ENCODE results near the gene AP4B1. TPM values are rescaled to one million over a fixed set of nuclear protein-coding genes. Genes with fewer than 3 reads are reported as not detected.

Gene AP4B1
- total RNA-seq, 1 experiment from 2014 or later, result 14.2 TPM

DNA sequence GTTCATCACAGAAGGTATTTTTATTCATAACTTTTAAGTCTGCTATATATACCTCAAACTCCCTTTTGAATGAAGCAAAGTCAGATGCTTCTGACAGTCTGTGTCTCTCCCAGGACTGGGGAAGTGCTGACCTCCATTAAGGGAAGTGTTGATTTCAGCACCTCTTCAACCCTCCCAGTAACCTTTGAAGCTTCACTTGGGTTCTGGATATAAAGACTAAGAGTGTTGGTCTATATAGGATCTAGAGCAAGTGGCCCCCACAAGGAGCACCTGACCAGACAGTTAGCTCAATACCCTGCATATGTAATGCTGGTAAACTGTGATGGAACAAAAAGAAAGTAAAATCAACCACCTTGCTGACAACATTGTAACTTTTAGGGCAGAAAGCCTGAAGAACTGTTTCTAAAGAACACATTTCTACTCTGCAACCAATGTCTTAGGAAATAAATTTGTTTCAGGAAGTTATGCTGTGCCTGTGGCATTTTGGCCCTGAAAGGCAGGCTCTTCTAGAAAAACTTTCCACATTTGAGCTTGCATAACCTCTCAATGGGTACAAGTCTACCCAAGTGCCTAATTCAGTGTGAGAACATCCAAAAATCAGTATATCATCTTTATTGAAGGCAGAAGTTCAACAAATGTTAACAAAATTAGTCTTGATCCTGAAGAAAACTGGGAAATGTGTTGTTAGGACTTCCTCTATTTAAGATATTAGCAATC is 32.2 kb downstream of the AP4B1 start:
- ATAC-seq (no peak), DNase-seq (ENCODE audit: low spot score) (no peak)
- no peak overlapping the region for H3K27ac Mint-ChIP-seq
- no peaks in the 10 kb centered on the region for H3K36me3 Mint-ChIP-seq
- H3K4me1 Mint-ChIP-seq, result 0 out of 2 replicates have a peak, but pooled peaks cover 2% of the 10 kb centered on the region
- no peaks in the 10 kb centered on the region for H3K27me3 Mint-ChIP-seq (ENCODE audit: low read depth)
- POLR2A ChIA-PET, result no interaction called here
- TF ChIP-seq ELF4 (CRISPR knock-in tag; IDR thresholded peaks at IDR 0.05; ENCODE audit: low read depth) (no peak), ZNF423 (CRISPR knock-in tag; IDR thresholded peaks at IDR 0.05) (no peak), GRHL2 (CRISPR knock-in tag; IDR thresholded peaks at IDR 0.05; ENCODE audit: insufficient replicate concordance, severe bottlenecking) (no peak), ZNF416 (CRISPR knock-in tag; IDR thresholded peaks at IDR 0.05) (no peak), MXD4 (CRISPR knock-in tag; IDR thresholded peaks at IDR 0.05; ENCODE audit: borderline replicate concordance) (no peak), ZNF138 (CRISPR knock-in tag; conservative IDR thresholded peaks at IDR 0.05) (no peak), SMAD3 (CRISPR knock-in tag; IDR thresholded peaks at IDR 0.05; ENCODE audit: borderline replicate concordance) (no peak), JAZF1 (CRISPR knock-in tag; IDR thresholded peaks at IDR 0.05) (no peak), MYBL2 (CRISPR knock-in tag; IDR thresholded peaks at IDR 0.05) (no peak), CREM (CRISPR knock-in tag; IDR thresholded peaks at IDR 0.05) (no peak), USF1 (CRISPR knock-in tag; IDR thresholded peaks at IDR 0.05) (no peak), NR2C2 (CRISPR knock-in tag; IDR thresholded peaks at IDR 0.05) (no peak), HMGA2 (CRISPR knock-in tag; IDR thresholded peaks at IDR 0.05) (no peak), SP1 (CRISPR knock-in tag; conservative IDR thresholded peaks at IDR 0.05) (no peak), E2F5 (CRISPR knock-in tag; IDR thresholded peaks at IDR 0.05) (no peak)
- TF ChIP-seq, protein P1, sequence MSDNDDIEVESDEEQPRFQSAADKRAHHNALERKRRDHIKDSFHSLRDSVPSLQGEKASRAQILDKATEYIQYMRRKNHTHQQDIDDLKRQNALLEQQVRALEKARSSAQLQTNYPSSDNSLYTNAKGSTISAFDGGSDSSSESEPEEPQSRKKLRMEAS (CRISPR knock-in tag; IDR thresholded peaks at IDR 0.05), result no peak
- TF ChIP-seq, protein P2, sequence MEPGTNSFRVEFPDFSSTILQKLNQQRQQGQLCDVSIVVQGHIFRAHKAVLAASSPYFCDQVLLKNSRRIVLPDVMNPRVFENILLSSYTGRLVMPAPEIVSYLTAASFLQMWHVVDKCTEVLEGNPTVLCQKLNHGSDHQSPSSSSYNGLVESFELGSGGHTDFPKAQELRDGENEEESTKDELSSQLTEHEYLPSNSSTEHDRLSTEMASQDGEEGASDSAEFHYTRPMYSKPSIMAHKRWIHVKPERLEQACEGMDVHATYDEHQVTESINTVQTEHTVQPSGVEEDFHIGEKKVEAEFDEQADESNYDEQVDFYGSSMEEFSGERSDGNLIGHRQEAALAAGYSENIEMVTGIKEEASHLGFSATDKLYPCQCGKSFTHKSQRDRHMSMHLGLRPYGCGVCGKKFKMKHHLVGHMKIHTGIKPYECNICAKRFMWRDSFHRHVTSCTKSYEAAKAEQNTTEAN (CRISPR knock-in tag; IDR thresholded peaks at IDR 0.05), result no peak
- TF ChIP-seq, protein P3, sequence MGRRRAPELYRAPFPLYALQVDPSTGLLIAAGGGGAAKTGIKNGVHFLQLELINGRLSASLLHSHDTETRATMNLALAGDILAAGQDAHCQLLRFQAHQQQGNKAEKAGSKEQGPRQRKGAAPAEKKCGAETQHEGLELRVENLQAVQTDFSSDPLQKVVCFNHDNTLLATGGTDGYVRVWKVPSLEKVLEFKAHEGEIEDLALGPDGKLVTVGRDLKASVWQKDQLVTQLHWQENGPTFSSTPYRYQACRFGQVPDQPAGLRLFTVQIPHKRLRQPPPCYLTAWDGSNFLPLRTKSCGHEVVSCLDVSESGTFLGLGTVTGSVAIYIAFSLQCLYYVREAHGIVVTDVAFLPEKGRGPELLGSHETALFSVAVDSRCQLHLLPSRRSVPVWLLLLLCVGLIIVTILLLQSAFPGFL (CRISPR knock-in tag; IDR thresholded peaks at IDR 0.05; ENCODE audit: borderline replicate concordance), result no peak
- TF ChIP-seq, protein P4, sequence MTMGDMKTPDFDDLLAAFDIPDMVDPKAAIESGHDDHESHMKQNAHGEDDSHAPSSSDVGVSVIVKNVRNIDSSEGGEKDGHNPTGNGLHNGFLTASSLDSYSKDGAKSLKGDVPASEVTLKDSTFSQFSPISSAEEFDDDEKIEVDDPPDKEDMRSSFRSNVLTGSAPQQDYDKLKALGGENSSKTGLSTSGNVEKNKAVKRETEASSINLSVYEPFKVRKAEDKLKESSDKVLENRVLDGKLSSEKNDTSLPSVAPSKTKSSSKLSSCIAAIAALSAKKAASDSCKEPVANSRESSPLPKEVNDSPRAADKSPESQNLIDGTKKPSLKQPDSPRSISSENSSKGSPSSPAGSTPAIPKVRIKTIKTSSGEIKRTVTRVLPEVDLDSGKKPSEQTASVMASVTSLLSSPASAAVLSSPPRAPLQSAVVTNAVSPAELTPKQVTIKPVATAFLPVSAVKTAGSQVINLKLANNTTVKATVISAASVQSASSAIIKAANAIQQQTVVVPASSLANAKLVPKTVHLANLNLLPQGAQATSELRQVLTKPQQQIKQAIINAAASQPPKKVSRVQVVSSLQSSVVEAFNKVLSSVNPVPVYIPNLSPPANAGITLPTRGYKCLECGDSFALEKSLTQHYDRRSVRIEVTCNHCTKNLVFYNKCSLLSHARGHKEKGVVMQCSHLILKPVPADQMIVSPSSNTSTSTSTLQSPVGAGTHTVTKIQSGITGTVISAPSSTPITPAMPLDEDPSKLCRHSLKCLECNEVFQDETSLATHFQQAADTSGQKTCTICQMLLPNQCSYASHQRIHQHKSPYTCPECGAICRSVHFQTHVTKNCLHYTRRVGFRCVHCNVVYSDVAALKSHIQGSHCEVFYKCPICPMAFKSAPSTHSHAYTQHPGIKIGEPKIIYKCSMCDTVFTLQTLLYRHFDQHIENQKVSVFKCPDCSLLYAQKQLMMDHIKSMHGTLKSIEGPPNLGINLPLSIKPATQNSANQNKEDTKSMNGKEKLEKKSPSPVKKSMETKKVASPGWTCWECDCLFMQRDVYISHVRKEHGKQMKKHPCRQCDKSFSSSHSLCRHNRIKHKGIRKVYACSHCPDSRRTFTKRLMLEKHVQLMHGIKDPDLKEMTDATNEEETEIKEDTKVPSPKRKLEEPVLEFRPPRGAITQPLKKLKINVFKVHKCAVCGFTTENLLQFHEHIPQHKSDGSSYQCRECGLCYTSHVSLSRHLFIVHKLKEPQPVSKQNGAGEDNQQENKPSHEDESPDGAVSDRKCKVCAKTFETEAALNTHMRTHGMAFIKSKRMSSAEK (CRISPR knock-in tag; IDR thresholded peaks at IDR 0.05; ENCODE audit: borderline replicate concordance), result no peak
- no peaks in the 10 kb centered on the region for H3K9me3 Mint-ChIP-seq
- H3K4me3 Mint-ChIP-seq, result no peak overlapping the region
- CTCF ChIA-PET, result no interaction called here
